Measurements from ENCODE around the gene RPL10. TPM values are rescaled to one million over a fixed set of nuclear protein-coding genes. Genes with fewer than 3 reads are reported as not detected.
A peak's percentile ranks its signal among the peaks of the same experiment; 100 is the strongest.

RPL10 gene
- total RNA-seq, 1 donor from 2014 or later: 1,850 TPM

DNA sequence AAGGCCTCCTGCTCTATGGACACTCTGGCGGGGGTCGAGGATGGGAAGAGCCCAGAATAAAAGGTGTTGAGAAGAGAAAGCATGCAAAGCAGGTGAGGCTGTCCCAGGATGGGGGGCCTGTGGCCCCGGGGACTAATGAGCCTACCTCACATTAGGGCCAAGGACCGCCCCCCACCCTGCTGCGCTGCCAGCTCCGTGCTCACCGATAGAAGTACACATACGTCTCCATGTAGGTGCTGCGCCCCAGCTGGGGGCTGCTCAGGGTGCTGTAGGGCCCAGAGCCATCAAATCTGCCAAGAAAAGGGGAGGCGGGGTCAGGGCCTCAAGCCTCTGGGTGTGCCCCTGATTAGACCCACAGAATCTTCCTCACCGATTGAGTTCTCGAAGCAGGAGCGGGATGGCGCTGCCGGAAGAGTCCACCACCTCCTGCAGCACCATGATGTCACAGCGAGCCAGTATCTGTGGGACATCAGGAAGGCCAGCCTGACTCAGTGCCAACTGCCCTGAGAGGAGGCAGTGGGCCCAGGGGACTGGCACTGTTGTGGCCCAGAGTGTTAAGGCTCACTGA, 6.5 kb downstream of the RPL10 start:
- TF ChIP-seq, protein P1, sequence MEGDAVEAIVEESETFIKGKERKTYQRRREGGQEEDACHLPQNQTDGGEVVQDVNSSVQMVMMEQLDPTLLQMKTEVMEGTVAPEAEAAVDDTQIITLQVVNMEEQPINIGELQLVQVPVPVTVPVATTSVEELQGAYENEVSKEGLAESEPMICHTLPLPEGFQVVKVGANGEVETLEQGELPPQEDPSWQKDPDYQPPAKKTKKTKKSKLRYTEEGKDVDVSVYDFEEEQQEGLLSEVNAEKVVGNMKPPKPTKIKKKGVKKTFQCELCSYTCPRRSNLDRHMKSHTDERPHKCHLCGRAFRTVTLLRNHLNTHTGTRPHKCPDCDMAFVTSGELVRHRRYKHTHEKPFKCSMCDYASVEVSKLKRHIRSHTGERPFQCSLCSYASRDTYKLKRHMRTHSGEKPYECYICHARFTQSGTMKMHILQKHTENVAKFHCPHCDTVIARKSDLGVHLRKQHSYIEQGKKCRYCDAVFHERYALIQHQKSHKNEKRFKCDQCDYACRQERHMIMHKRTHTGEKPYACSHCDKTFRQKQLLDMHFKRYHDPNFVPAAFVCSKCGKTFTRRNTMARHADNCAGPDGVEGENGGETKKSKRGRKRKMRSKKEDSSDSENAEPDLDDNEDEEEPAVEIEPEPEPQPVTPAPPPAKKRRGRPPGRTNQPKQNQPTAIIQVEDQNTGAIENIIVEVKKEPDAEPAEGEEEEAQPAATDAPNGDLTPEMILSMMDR (IDR thresholded peaks at IDR 0.05; ENCODE audit: borderline replicate concordance): no peak
- H3K27ac ChIP-seq (replicated peaks): no peak overlapping the region
- no peak overlapping the region for H3K4me3 ChIP-seq
- intact Hi-C loops (cut with micrococcal nuclease): no loop called here
- no peak for DNase-seq
- no peaks in the 10 kb centered on the region for H3K27me3 ChIP-seq (ENCODE audit: low read depth)
- no peaks in the 10 kb centered on the region for H3K9me3 ChIP-seq (replicated peaks)
- peaks cover 16% of the 10 kb centered on the region for H3K36me3 ChIP-seq
- peaks cover 8% of the 10 kb centered on the region for H3K4me1 ChIP-seq

DNA sequence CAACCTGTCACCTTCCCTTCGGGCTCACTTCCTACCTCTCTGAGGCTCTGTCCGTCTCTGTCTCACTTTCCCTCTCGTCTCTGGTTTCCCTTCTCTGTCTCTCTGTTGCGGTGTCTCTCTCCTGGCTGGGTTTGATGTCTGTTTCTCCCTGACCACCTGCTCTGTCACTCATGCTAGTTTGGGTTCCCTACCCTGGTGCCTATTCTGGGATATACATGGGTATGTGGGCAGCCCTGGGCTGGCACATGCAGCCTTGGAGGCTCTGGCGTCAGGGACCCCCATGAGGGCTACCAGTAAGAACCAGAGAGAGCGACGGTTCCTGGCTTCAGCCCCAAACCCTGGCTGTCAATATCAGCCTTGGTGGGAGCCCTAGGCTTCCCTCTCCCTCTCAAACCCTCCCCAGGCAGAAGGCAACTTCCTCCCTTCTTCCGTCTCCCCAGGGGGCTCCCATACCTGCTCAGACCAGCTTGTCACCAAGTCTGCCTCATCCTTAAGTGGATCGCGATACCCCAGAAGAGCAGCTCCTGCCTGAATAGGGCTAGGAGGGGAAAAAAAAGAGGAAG, 10.6 kb downstream of the RPL10 start:
- H3K27me3 ChIP-seq (ENCODE audit: low read depth): no peaks in the 10 kb centered on the region
- no peaks in the 10 kb centered on the region for H3K9me3 ChIP-seq (replicated peaks)
- H3K4me1 ChIP-seq: peaks cover 27% of the 10 kb centered on the region
- H3K27ac ChIP-seq (replicated peaks): peak overlapping the region; percentile 80
- peak overlapping the region; percentile 58 for H3K4me3 ChIP-seq
- H3K36me3 ChIP-seq: no peaks in the 10 kb centered on the region
- no peak for DNase-seq
- TF ChIP-seq, protein P1 (IDR thresholded peaks at IDR 0.05; ENCODE audit: borderline replicate concordance): no peak
- intact Hi-C loops (cut with micrococcal nuclease): no loop called here

- Histone ChIP-seq H3K27ac (replicated peaks) (peak within 1 kb of the TSS; percentile 80), H3K27me3 (ENCODE audit: low read depth) (no peaks in the 10 kb centered on the region), H3K4me1 (peaks cover 27% of the 10 kb centered on the region), H3K4me3 (peak within 1 kb of the TSS; percentile 58), H3K9me3 (replicated peaks) (no peaks in the 10 kb centered on the region), H3K36me3 (no peaks in the 10 kb centered on the region)
- intact Hi-C loops (cut with micrococcal nuclease): no loop called here
- TF ChIP-seq, protein P1 (IDR thresholded peaks at IDR 0.05; ENCODE audit: borderline replicate concordance): no peak
- peak; percentile 71 for DNase-seq
These were observed 11.2 kb downstream of the RPL10 start, which contains the start of gene DNASE1L1 for GRCh38 chrX:154409222-154409871. Gene DNASE1L1, minus strand, starts transcription at chrX:154409254. Its CDS starts 3,686 bp downstream, at chrX:154405568.

GRCh38 chrX:154411981-154412340, 13.8 kb downstream of the RPL10 start:
- Histone ChIP-seq H3K4me3 (peak overlapping the region; percentile 84), H3K4me1 (peaks cover 27% of the 10 kb centered on the region), H3K27me3 (ENCODE audit: low read depth) (no peaks in the 10 kb centered on the region), H3K36me3 (no peaks in the 10 kb centered on the region), H3K9me3 (replicated peaks) (no peaks in the 10 kb centered on the region), H3K27ac (replicated peaks) (peak overlapping the region; percentile 98)
- intact Hi-C loops (cut with micrococcal nuclease): no loop called here
- TF ChIP-seq, protein P1 (IDR thresholded peaks at IDR 0.05; ENCODE audit: borderline replicate concordance): no peak
- DNase-seq: peak; percentile 65

GRCh38 chrX:154412468-154412867, 14.3 kb downstream of the RPL10 start:
- intact Hi-C loops (cut with micrococcal nuclease): no loop called here
- TF ChIP-seq, protein P1 (IDR thresholded peaks at IDR 0.05; ENCODE audit: borderline replicate concordance): no peak
- Histone ChIP-seq H3K27ac (replicated peaks) (peak overlapping the region; percentile 98), H3K4me3 (peak overlapping the region; percentile 84), H3K36me3 (no peaks in the 10 kb centered on the region), H3K4me1 (peaks cover 27% of the 10 kb centered on the region), H3K27me3 (ENCODE audit: low read depth) (no peaks in the 10 kb centered on the region), H3K9me3 (replicated peaks) (no peaks in the 10 kb centered on the region)
- DNase-seq: no peak
